NCI-H2081 (cell line): Measurements from ENCODE around the gene NUBPL.
A peak's percentile ranks its signal among the peaks of the same experiment; 100 is the strongest.
"Not testable (repeated sequence)": the region's sequence is repeated elsewhere in the genome, so short reads cannot be mapped to it uniquely, and the experiment has no call there.

ENCODE experiments used
- DNase-seq, 2 experiments: peaks; one replicate each; lab custom pipeline; 2025; lab: John Stamatoyannopoulos, UW

The NUBPL gene

GRCh38 chr14:31880935-31881334, 319.7 kb downstream of the NUBPL start:
- no peak for DNase-seq

DNA sequence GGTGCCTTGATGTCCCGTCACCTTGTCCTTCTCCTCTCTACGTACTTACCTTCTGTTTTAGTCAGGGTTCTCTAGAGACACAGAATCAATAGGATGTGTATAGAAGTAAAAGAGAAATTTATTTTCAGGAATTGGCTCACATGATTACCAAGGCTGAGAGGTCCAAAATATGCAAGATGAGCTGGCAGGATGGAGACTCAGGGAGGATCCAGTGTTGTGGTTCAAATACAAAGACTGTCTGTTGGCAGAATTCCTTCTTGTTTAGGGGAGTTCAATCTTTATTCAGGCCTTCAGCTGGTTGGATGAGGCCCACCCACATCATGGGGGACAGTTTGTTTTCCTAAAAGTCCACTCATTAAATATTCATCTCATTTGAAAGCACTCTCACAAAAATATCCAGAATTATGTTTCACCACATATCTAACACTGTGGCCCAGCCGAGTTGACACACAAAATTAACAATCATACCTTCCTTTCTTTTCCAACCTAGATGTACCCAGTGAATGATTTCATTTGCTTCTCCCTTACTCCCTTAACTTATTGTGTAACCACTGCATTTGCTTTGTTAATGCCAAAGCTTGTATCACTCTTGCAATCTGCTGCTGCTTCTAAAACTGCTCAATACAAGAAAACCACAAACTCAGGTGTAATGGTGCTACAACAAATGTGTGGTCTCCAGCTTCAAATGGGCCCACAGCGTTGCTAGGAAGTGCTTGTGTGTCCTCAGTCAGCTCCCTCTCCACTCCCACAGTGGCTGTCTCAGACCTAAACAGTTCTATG, 320.5 kb downstream of the NUBPL start:
- no peak for DNase-seq

DNA sequence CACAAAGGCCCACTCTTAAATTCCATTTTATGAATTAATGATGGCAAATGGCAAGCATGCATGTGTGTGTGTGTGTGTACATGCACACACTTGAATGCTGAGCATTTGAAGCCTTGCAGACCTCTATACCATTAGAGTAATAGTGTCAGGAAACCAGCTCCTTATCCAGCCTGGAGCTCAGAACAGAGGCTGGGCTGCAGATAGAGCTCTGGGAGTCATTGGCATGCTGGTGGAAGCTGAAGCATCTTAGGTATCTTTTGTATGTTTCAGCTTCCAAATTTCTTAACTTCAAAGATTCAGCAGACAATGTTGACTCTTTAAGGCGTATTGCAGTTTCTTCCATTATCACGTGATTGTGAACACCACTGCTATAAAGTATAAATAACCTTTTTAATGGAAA, 323.0 kb downstream of the NUBPL start:
- no peak for DNase-seq

- DNase-seq, result no peak
Measured at GRCh38 chr14:31884776-31885379, 323.7 kb downstream of the NUBPL start.

- DNase-seq, result no peak
Measured at GRCh38 chr14:31886156-31886835, 325.1 kb downstream of the NUBPL start.

DNA sequence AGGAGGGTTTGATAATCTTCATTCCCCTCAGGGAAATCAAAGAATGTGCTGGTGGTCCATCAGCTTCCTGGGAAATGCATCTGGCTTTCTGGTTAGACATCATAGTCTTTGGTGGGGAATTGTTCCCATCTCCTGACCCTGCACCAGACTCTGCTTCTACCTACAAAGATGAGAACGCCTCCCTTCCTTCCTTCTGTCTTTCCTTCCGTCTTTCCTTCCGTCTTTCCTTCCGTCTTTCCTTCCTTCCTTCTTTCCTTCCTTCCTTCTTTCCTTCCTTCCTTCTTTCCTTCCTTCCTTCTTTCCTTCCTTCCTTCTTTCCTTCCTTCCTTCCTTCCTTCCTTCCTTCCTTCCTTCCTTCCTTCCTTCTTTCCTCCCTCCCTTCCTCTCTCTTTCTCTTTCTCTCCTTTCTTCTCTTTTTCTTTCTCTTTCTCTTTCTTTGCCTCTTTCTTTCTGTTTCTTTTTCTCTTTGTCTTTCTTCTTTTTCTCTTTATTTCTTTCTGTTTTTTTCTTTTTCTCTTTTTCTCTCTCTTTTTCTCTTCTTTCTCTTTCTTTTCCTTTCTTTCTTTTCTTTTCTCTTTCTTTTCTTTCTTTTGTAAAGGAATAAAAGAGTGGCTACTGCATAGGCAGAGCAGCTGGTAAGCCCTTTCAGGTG, 326.9 kb downstream of the NUBPL start:
- no peak for DNase-seq

DNA sequence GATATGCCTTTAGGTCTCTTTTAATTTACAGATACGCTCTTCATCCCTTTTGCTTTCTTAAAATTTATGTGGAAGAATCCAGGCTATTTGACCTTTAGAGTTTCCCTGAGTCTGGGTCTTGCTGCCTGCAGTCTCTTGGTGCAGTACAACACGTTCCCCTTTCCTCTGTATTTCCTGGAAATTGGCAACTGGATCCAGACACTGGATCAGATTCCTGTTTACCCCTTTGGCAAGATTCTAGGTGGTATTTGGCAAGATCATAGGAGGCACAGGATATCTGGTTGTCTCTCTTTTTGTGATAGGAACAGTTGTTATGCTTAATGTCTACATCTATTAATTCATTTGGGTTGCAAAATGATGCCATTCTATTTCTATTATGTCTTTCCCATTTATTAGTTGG, 328.1 kb downstream of the NUBPL start:
- no peak for DNase-seq

DNA sequence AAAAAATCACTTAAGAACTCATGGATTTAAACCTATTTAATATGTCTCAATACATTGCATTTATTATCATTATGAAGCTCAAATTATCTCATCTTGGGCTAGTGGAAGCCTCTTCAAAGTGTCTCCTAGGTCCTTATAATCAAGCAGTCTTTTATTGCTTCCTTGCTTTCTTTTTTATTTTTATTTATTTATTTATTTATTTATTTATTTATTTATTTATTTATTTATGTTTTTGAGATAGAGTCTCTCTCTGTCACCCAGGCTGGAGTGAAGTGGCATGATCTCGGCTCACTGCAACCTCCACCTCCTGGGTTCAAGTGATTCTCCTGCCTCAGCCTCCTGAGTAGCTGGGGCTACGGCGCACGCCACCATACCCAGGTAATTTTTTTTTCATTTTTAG, 329.0 kb downstream of the NUBPL start:
- not testable (repeated sequence) for DNase-seq

GRCh38 chr14:31893221-31893757, 332.1 kb downstream of the NUBPL start:
- peak in 1 of 2 experiments; percentile 3 for DNase-seq

GRCh38 chr14:31894351-31894750, 333.1 kb downstream of the NUBPL start:
- DNase-seq, result no peak

DNA sequence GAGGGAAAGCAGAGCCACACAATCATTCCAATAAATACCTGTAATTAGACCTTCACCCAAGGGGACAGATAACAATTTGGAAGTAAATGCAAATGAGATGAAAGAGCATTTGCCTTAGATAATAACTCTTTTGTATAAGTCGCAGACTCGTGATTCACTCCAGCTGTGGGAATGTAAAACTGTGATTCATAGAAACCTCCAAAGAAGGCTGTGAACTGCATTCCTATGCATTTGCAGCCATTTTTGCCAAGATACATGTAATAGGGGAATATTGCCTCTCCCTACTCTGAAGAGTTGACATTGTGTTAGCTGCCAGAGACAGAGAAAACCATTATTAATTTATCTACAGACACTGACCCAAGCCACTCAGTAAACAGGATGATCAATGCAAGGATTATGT, 334.0 kb downstream of the NUBPL start:
- DNase-seq, result no peak

GRCh38 chr14:31895646-31896045, 334.4 kb downstream of the NUBPL start:
- no peak for DNase-seq

DNA sequence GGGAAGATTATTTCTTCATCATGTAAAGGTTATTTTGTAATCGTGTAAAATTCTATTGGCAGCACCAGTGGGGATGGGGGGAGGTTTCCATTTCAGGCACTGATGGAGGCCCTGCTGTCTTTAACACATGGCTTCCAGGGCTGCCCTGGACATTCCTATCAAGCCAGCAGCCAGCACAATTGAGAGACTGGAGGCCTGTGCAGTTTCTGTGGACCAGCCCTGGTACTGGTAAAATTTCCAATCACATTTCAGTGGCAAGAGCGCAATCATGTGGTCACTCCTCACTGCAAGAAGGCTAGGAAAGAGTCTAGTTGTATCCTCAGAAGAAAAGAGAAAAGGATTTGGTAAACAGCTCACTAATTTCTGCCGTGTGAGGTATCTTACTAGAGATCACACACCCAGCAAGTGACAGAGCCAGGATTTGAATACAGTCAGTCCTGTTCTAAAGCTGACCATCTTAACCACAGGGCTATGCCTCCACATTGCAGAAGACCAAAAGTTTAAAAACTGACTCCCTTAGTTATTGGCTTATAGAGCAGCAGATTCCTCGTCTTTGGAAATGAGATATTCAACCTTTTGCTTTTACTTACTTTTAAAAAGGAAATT, 336.5 kb downstream of the NUBPL start:
- DNase-seq, result no peak

DNA sequence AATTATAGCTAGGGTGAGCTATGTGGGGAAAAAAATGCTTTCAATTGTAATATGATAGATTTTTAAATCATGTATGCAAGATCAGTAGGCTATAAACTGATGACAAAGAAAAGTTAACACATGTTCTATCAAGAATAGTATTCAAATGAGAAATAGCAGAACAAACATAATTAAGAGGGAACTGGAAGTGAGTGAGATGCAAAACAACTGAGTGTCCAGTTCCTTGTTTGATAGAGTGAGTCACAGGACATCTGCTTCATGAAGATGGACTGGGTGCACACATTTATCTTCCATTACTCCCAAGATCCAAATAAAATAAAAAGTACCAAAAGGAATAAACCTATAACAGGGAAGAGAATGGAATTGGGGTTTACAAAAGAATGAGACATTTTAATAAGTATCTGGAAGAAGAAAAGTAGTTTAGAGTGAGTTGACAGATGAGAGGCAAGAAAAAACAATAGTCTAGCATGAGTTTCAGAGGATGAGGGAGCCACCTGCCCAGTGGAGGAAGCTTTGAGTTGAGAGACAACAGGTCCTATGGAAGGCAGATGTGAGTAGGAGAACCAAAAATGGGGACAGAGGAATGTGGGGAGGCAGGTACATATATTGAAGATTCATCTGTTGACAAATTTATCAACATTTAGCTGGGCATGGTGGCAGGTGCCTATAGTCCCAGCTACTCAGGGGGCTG, 337.8 kb downstream of the NUBPL start:
- no peak for DNase-seq

- no peak for DNase-seq
Measured at GRCh38 chr14:31902002-31902401, 340.8 kb downstream of the NUBPL start.

DNA sequence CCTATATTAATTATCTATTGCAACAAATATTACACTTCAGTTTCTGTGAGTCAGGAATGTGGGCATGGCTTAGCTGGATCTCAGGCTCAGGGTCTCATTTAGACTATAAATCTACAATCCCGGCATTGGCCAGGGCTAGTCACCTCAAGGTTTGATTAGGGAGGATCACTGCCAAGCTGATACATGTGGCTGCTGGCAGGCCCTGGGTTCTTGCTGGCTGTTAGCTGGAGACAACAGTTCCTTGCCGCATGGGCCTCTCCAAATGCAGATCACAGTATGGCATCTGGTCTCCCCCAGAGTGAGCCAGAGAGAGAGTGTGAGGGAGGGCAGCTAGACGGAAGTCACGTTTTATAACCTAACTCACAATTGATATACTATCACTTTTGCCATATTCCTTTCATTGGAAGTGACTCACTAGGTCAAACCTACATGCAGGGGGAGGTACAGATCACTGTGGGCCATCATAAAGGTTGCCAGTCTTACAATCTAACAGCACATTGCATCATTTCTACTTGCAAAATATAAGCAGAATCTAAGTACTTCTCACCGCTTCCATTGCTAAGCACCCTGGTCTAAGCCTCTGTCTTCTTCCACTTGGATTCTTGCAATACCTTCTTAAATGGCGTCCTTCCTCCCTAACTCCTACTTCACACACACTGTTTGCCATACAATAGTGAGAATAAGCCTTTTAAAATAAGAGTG, 341.9 kb downstream of the NUBPL start:
- DNase-seq, result no peak

- no peak for DNase-seq
Measured at GRCh38 chr14:31909977-31910376, 348.8 kb downstream of the NUBPL start.
